Adrenal gland (tissue), 5 donors: ENCODE results near the gene PDLIM4.

Source experiments
- POLR2A ChIP-seq, 2 donors: fragments of 450-650 bp; IDR thresholded peaks; one replicate each; pipeline ENCODE4 v1.6.1; 2017; ENCODE audit warnings: antibody characterized with exemption in 2 of 2, mild to moderate bottlenecking in 2 of 2, moderate library complexity in 1 of 2
- TF ChIP-seq, protein P1 (sequence below), 6 experiments: fragments of 450-650 bp in 4 of 6; fragments of 200-600 bp in 2 of 6; sonication (generic) in 1 of 6; IDR thresholded peaks; 1 replicate in 5 of 6; 2 replicates in 1 of 6; pipeline versions ENCODE4 v1.5.1 to v1.8.0; 2016 to 2021; ENCODE audit warnings: antibody characterized with exemption in 6 of 6, mild to moderate bottlenecking in 2 of 6, moderate library complexity in 1 of 6
- donor health status: DM: no; HTN: no; CAD: no.

DNA sequence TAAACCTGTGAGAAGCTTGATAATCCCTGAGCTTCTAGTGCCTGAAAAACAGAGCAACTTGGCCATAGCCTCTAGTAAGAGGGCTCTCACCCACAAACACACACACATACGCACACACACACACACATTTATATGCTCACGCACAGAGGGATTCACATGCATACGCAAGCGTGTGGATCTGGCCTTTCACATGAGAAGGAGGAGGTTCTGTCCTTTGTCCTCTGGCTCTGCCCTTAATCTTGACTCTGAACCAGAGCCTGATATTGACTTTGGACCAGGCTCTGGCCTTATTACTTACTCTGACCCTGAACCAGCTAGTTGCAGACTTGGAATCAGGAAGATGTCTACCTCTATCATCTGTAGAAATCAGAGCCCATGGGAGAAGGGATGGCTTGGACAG lies 19.8 kb upstream of the PDLIM4 start:
- TF ChIP-seq, protein P1, sequence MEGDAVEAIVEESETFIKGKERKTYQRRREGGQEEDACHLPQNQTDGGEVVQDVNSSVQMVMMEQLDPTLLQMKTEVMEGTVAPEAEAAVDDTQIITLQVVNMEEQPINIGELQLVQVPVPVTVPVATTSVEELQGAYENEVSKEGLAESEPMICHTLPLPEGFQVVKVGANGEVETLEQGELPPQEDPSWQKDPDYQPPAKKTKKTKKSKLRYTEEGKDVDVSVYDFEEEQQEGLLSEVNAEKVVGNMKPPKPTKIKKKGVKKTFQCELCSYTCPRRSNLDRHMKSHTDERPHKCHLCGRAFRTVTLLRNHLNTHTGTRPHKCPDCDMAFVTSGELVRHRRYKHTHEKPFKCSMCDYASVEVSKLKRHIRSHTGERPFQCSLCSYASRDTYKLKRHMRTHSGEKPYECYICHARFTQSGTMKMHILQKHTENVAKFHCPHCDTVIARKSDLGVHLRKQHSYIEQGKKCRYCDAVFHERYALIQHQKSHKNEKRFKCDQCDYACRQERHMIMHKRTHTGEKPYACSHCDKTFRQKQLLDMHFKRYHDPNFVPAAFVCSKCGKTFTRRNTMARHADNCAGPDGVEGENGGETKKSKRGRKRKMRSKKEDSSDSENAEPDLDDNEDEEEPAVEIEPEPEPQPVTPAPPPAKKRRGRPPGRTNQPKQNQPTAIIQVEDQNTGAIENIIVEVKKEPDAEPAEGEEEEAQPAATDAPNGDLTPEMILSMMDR (IDR thresholded peaks at IDR 0.05) = no peak
- no peak for TF ChIP-seq POLR2A (IDR thresholded peaks at IDR 0.05)
